Stimulated activated CD4-positive, alpha-beta T cell treated with anti-CD3 and anti-CD28 coated beads, Interleukin-4, amount 100 ng/mL, for 48 hours (primary cell): ENCODE measurements around the gene CHST4.

ENCODE experiments used
- DNase-seq, 2 donors: peaks; one replicate each; pipeline ENCODE4 v3.0.0-alpha.2; 2020; ENCODE audit warnings: low read depth in 2 of 2

CHST4 gene

DNA sequence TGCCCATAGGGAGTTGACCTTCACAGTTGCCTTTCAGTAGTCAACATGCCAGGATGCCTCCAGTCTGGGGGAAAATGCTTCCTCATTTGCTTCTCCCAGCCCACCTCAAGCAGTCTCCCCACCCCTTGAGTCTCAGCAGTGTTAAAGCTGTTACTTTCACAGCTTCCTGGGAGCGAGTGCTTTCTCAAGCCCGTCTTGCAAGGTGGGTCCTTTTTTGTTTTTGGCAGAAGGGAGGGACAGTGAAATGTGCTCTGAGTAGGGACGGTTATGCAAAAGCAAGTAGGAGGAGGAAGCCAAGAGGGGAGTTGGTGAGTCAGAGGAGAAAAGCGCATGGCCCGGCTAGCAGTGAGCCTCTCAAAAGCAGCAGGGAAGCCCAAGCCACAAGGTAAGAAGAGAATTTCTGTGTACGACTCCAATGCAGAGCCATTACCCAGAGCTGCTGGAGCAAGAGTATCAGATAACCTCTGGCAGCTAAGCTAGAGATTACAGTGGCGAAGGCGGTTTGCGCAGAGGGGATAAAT, at the start of gene CHST4:
CHST4 (plus strand) TSS at position 316 of the 521 bp plus-strand sequence. CDS start 10,252 bp downstream, outside the sequence.
- no peak for DNase-seq

DNA sequence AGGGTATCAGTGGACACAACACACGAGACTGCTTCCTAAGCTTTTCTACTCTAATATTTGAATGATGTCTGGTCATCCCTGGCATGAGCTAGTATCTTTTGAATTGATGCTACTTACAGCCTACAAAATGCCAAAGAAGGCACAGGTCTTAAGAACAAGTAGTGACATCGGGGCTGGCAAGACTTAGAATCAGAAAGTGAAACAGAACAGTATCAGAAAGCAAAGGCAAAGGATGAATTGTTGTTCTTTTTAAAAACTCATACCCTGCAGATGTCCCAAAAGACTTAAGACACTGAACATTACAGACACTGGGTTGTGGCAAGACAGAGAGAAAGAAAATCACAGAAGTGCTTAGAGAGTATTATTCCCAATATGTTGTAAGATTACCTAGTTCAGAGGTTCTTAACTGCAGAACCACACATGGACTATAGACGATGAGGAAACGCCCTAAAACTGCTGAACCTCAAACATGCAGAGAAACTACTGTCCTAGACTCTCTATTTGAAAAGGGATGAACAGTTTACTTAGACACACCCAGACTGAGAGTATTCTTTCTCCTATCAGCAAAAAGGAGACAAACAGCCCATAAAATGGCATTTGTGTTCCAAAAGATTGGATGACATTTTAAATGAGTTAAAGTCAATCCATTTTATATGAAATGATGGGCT, 49.6 kb upstream of the CHST4 start:
- no peak for DNase-seq

DNA sequence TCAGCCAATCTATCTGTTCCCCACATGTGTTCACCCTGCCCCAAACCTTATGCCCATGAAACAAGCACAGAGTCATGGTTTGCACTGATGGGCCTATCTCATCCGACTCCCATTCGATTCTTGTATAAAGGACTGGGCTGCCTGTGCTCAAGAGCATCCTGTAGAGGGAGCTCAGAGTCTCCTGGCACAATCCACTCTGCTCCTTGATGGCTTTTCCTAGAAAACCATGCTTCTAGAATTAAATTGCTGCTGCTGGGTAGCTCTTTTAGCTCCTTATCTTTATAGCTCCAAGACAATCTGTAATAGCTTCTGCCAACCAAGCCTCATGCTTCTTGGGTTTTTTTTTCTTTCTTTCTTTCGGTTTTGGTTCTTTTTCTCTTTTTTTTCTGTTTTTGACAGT, 46.8 kb upstream of the CHST4 start:
- no peak for DNase-seq

GRCh38 chr16:71480956-71481355, 45.3 kb upstream of the CHST4 start:
- DNase-seq: no peak

GRCh38 chr16:71482569-71482968, 43.7 kb upstream of the CHST4 start:
- DNase-seq: no peak

GRCh38 chr16:71484006-71484893, 42.0 kb upstream of the CHST4 start:
- peak; percentile 51 to 74 for DNase-seq

DNA sequence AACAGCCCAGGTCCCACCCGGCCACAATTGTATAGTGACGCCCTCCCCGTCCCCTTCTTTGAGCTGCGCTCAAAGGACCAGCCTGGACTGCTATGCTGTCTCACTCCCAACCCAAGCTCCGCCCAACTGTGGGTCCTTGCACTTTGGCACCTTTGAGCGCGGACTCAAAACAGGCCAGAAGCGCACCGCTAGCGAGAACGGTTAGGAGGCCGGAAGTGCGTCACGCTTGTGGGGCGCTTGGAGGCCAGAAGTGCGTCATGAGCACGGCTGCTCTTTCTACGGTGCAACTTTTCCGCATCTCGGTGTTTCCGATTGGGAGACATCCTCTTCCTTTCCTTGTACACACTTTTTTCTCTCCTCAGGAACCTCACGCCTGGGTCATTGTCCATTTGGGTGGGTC, 37.1 kb upstream of the CHST4 start, which contains the start of gene ZNF19:
ZNF19 (minus strand) TSS at position 203 of the 400 bp plus-strand sequence. CDS start 7,210 bp downstream, outside the sequence.
- no peak for DNase-seq

- DNase-seq: no peak
Observed at GRCh38 chr16:71490361-71490760, 35.9 kb upstream of the CHST4 start.

DNA sequence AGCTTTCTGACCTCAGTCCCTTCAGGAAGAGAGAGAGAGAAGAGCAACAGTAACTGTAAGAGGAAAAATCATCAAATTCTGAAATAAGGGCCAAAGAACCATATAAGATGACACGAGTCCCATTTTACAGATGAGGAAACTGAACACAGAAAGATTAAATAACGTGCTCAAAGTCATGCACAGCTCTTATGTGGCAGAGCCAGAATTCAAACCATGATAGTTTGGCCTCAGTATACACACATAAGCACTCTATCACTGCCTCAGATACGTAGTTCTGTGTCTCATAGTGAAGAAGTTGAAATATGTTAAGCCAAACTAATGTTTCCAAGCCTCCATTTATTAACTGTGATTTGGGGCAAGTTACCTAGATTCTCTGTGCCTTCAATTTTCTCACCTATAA, 35.2 kb upstream of the CHST4 start:
- DNase-seq: no peak

DNA sequence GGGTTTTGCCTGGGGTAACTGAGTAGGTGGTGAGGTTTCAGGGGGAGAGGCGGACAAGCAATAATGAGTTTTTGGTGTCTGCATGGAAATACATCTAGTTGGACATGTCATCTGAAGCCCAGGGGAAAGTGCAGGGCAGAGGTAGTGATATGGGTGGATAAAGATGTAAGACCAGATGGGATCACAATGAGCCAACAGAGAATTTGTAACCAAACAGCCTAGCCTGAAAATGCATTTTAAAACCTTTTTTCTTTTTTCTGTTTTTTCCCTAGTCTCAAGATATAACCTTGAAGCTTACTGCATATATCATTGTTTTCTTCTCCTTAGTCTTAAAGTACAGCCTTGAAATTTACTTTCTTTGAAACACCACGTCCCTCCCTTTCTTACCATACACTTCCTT, 33.4 kb upstream of the CHST4 start:
- no peak for DNase-seq

DNA sequence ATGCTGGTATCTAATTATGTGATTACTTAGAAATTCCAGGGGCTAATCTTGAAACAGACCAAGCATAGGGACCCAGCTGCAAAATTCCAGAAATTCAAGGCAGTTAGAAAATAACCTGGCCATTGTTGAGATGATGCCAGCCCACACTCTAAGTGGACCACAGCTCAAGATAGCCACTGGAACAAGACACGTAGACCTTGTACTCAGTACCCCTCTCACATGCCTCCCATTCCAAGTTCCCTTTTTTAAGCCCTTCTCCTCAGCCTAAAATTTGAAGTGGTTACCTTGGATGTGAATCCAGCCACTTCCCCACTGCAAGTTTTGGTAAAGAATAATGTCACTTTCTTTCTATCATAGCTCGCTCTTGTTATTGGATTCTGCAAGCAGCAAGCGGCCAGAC, 33.0 kb upstream of the CHST4 start:
- no peak for DNase-seq

DNA sequence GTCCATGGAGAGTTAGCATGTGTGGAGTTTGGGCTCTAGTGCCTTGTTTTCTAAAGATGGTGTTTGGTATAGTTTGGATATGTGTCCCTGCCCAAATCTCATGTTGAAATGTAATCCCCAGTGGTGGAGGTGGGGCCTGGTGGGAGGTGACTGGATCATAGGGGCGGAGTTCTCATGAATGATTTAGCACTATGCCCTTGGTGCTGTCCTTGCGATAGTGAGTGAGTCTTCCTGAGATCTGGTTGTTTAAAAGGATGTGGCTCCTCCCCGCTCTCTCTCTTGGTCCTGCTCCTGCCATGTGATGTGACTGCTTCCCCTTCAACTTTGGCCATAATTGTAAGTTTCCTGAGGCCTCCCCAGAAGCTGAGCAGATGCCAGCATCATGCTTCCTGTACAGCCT, 28.2 kb upstream of the CHST4 start:
- no peak for DNase-seq

DNA sequence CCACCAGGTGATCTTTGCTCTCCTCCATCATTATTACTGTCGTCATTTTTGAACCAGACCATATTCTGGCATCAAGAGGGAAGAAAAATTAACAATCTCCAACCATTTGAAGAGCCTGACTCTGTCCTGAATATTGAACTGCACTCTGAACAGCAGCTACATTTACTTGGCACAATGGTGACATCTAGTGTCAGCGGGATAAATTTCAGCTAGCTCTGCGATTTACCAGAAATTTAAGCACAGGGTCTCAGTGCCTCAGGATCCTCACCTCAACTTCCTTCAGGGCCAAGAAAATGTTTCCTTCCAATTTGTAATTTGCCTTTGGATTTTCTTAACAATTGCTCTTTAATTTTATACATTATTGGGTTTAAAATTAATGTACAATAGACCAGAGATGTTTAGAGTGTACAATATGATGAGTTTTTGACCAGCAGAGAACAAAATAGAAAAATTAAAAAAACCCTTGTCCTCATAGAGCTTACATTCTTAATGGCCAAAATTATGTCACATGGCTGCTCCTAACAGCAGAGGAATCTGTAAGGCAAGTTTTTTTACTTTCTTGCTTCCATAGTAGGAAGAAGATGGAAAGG, 26.4 kb upstream of the CHST4 start:
- DNase-seq: peak; percentile 9 to 22

DNA sequence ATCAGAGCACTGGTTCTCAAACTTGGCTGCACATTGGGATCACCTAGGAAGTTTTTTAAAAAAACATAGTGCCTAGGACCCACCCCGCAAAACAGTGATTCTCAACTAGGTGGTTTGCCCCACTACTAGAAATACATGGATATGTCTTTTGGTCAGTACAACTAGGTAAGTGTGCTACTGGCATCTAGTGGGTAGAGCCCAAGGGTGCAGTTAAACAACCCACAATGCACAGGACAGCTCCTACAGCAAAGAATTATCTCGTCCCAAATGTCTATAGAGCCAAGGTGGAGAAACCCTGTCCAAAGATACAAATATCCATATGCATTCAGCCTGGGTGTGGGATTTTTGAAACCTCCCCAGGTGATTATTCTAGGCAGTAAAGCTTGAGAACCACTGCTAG, 25.3 kb upstream of the CHST4 start:
- DNase-seq: no peak

DNA sequence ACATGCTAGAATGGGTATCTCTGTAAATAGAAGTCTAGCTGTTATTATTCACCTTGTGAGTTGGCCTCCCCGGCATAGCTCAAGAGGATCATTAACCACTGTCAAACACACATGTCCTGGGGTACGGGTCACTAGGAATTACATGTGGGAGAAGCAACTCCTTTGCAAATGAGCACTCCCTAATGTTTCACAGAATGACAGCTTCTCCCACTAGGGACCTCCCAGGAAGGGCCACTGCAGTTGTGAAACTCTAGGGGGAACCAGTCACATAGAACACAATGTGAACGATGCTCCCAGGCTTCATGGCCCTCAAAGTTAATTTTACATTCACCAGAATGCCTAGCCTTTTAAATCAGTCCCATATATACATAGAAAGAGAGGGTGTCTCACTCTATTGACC, 24.7 kb upstream of the CHST4 start:
- no peak for DNase-seq

GRCh38 chr16:71504051-71504450, 22.2 kb upstream of the CHST4 start:
- DNase-seq: peak in 1 of 2 donors; percentile 1

DNA sequence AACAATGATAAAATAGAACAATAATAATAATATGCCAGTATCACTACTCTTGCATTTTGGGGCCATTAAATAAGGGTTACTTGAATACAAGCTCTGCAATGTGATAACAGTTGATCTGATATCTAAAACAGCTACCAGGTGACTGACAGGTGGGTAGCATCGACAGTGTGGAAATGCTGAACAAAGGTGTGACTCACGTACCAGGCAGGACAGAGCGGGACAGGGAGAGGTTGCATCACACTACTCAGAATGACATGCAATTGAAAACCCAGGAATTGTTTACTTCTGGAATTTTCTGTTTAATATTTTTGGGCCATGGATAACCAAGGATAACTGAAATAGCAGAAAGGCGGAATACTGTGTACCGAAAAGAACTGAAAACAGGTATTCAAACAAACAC, 21.3 kb upstream of the CHST4 start:
- DNase-seq: no peak

- no peak for DNase-seq
Observed at GRCh38 chr16:71507061-71507460, 19.2 kb upstream of the CHST4 start.

GRCh38 chr16:71513302-71513701, 12.9 kb upstream of the CHST4 start:
- no peak for DNase-seq

- no peak for DNase-seq
Observed at GRCh38 chr16:71514476-71514875, 11.8 kb upstream of the CHST4 start.

DNA sequence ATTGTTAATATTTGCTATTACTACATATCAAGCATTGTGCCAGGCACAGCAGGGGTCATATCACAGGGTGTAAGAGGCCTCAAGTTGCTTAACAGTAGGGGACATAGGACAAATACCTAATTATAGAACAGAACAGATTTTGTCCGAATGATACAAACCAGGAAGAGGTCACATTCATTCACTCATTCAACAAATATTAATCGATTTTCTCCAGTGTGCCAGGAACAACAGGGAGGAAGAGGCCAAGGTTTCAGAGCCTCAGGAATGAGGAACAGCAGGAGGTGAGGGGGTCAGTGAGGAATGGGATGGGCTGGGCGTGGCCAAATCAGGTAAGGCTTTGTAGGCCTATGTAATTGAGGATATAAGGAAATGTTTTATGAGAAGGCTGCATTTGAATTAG, 11.2 kb upstream of the CHST4 start:
- no peak for DNase-seq

- DNase-seq: no peak
Observed at GRCh38 chr16:71520550-71520949, 5.7 kb upstream of the CHST4 start.
